Measurements from ENCODE around the gene CSF3R.
"Not testable (repeated sequence)": the region's sequence is repeated elsewhere in the genome, so short reads cannot be mapped to it uniquely, and the experiment has no call there.

CSF3R gene

GRCh38 chr1:36512842-36513241 is 30.1 kb upstream of the CSF3R start:
- no peak for DNase-seq

- DNase-seq, result no peak
These were observed 29.4 kb upstream of the CSF3R start for GRCh38 chr1:36511804-36512798.

DNA sequence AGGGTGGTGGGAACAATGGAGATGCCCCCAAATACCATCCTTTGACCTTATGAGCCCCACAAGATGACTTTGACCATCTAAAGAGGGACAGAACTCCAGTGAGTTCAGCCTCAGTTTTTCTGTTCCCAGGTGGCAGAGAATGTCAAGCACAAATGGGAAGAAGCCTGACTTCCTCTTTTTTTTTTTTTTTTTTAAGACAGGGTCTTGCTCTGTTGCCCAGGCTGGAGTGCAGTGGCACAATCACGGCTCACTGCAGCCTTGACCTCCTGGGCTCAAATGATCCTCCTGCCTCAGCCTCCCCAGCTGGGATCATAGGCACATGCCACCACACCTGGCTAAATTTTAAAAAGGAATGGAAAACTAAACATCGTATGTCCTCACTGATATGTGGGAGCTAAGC is 28.5 kb upstream of the CSF3R start:
- not testable (repeated sequence) for DNase-seq

DNA sequence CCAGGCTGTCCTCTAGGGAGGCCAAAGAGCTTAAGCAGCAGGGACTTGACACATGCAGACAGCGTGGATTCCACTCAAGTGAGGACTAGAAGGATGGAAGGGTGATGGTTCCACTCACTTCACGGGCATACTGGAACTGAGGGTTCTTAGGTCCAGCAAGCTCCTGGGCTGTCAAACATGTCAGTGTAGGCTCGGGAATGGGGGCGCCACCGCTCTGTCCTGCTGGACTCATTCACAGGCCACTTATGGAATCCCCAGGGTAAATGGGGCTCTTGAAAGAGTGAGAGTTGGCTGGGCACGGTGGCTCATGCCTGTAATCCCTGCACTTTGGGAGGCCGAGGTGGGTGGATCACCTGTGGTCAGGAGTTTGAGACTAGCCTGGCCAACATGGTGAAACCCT is 27.7 kb upstream of the CSF3R start:
- no peak for DNase-seq

DNA sequence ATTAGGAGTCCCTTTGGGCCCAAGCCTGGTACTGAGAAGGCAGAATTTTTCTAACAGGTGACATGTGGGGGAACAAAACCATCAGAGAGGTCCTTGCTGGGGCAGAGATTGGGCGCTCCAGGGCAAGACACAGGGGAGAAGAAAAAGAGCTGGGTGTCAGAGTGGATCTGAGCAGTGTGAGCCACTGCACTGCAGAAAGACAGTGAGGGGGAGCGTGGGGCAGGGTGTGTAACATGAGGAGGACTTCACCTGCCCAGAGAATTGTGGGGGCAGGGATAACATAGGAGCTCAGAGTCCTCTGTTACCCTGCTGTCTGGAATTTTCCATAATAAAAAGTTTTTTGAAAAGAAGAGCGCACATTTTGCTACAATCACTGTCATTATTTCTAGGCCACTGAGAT is 25.5 kb upstream of the CSF3R start:
- DNase-seq, result no peak

DNA sequence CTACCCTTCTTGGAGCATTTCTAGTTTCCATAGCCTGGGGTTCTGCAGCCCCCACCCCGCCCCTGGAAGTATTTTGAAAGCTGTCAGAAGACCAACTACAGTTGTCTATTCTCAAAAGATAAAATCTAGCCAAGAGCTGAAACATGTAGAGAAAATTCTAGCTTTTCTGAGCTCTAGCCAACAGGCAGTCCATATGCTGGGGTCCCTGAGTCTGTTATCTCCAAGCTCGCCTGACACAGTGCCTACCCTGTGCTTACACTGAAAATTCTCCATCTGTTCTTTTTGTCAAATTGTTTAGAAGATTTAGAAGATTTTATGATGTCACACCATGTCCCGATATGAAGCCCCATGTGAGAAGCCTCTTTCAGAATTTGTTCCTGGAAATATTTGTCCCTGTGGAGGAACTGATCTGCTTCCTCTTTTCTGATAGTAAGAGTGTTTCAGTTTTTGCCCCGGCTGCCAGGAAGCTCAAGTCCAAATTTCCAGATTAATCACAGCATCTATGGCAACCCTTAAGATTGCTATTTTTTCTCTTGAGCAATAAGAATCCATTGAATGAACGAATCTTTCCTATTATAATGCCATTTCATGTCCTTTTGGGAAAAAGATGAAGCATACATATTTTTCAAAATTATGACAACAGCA is 23.7 kb upstream of the CSF3R start:
- DNase-seq, result no peak

DNA sequence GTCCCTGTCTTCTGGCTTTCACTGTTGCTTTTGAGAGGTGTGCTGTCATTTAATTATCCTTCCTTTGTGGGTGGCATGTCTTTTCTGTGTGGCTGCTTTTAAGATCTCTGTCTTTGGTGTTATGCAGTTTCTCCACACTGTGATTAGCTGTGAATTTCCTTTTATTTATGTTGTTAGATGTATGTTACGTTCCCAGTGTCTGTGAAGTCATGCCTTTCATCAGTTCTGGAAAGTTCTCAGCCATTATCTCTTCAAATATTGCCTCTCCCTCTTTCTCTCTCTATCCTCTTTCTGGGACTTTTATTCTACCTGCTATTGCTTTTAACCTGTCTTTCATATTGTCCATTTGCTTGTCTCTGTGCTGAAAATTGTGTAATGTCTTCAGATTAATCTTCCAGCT is 21.0 kb upstream of the CSF3R start:
- DNase-seq, result no peak

GRCh38 chr1:36503159-36503558 is 20.4 kb upstream of the CSF3R start:
- no peak for DNase-seq

- DNase-seq, result no peak
These were observed 19.9 kb upstream of the CSF3R start for GRCh38 chr1:36502616-36503015.

- DNase-seq, result not testable (repeated sequence)
These were observed 19.2 kb upstream of the CSF3R start for GRCh38 chr1:36501911-36502310.

DNA sequence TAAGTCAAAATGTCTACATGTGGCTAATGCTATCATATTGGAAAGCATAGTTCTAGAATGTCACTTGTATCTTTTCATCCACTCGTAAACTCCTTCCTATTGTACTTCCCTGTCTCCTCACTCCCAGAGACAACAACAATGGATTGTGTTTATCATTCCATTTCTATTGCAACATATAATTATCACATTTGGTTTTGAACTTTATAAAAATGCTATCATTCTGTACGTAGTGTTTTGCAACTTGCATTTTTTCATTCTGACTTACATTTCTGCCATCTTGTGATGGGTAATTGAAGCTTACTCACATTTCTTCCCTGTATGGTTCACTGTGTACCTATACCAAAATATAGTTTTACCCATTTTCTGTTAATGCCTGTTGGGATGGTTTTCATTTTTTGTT is 14.5 kb upstream of the CSF3R start:
- DNase-seq, result no peak

GRCh38 chr1:36494971-36495370 is 12.3 kb upstream of the CSF3R start:
- DNase-seq, result no peak

DNA sequence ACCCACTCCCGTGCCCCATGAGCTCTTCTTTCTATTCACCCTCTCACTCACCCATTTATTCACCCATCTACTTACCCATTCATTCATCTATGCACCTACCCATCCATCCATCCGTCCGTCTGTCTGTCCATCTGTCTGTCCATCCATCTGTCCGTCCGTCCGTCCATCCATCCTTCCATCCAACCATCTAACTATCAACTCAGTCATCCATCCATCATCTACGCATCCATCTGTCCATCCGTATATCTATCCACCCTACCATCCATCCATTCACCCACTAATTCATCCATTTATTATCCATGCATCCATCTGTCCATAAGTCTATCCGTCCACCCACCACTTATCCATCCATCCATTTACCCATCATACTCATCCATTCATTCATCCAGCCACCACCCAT is 10.8 kb upstream of the CSF3R start:
- DNase-seq, result no peak

DNA sequence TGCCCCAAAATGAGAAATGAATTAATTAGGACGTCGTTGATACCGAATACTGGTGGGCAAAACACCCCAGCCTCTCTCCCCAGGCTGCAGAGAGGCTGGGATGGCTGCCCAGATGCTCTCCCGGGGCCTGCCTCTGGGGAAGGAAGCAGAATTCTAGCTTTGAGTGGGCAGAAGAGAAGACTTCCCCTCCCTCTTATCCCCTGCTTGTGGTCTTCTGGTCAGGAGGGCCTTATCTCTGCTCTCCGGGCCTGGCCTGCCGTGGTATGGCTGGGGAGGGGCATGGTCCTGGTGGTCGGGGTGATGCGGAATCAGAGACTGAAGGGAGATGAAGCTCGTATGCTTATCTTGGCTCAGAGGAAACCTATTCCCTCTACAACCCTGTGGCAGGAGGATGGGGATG is 9.8 kb upstream of the CSF3R start:
- no peak for DNase-seq

DNA sequence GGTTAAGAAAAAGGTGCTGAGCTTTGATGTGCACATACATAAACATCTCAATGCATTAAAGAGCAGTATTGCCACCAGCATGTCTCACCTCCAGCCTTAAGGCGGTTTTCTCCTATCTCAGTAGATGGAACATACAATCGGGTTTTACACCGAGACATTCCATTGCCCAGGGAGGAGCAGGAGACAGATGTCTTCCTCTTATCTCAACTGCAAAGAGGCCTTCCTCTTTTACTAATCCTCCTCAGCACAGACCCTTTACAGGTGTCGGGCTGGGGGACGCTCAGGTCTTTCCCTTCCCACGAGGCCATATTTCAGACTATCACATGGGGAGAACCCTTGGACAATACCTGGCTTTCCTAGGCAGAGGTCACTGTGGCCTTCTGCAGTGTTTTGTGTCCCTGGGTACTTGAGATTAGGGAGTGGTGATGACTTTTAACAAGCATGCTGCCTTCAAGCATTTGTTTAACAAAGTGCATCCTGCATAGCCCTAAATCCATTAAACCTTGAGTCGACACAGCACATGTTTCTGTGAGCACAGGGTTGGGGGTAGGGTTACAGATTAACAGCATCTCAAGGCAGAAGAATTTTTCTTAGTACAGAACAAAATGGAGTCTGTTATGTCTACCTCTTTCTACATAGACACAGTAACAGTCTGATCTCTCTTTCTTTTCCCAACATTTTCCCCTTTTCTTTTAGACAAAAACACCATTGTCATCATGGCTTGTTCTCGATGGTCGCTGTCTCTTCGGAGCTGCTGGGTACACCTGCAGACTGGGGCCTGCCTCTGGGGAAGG is 6.7 kb upstream of the CSF3R start:
- DNase-seq, result not testable (repeated sequence)

DNA sequence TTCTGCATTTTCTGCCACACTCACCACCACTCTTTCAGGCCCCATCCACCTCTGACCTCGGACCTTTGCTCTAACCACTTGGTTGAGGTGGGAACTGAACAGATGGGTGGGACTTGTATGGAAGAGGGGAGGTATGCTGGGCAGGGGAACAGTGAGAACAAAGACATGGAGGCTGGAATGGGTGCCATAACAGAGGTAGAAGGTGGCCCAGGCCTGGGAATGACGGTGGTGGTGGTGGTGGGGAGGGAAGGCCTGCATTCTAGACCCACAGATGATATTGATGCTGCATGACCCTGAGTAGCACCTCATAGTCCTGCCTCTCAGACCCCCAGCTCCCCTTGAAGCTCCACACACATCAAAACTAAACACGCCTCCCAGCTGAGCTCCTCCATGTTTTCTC is 5.2 kb upstream of the CSF3R start:
- DNase-seq, result no peak

GRCh38 chr1:36487336-36487725 is 4.6 kb upstream of the CSF3R start:
- DNase-seq, result not testable (repeated sequence)

- no peak for DNase-seq
These were observed 4.0 kb upstream of the CSF3R start for GRCh38 chr1:36486439-36487335.

GRCh38 chr1:36486093-36486438 is 3.4 kb upstream of the CSF3R start:
- DNase-seq, result no peak

DNA sequence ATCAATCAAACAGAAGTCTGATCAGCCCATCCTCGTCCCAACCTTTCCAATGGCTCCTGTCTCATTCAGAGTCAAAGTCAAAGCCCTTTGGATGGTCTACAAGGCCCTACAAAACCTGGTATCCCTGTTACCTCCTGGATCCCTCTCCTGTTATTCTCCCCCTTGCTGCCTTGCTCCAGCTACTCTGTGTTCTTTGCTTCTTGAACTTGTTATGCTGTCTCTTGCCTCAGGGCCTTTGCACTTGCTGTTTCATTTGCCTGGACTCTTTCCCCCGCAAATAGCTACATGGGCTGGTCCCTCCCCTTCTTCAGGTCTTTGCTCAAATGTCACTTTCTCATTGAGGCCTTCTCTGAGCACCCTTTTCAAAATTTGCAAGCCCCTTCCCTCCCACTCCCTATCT is 1.4 kb upstream of the CSF3R start:
- DNase-seq, result no peak

GRCh38 chr1:36481771-36482723 is 666 bp downstream of the CSF3R start:
- DNase-seq, result no peak
